Endothelial cell of umbilical vein (primary cell): ENCODE data around the gene ITGB1. TPM values are rescaled to one million over a fixed set of nuclear protein-coding genes. Genes with fewer than 3 reads are reported as not detected.
A peak's percentile ranks its signal among the peaks of the same experiment; 100 is the strongest.

Experiments used
- BruUV-seq: library from RNA; stranded (reverse); fragments of 400-500 nt; replicated peaks from 2 replicates; lab custom pipeline; 2021; lab: Mats Ljungman, UMichigan
- CTCF ChIA-PET: fragments of 300-600, 350-600 bp; sonication (Branson Sonifier 250); formaldehyde crosslinking; loops from one replicate; lab custom pipeline; 2021; ENCODE audit warnings: antibody characterized with exemption, inconsistent platforms; lab: Charles Lee
- POLR2A ChIA-PET: fragments of 300-600, 350-600 bp; sonication (Branson Sonifier 250); formaldehyde crosslinking; loops from one replicate; lab custom pipeline; 2021; ENCODE audit warnings: antibody characterized with exemption, inconsistent platforms; lab: Charles Lee
- DNase-seq: peaks from one replicate; pipeline ENCODE4 v3.0.0-alpha.2; 2011; ENCODE audit warnings: low read depth, low spot score
- FAIRE-seq: peaks from 2 replicates; lab custom pipeline; 2011; peaks lifted over from hg19 to GRCh38; lab: Jason Lieb, UNC
- H2AFZ ChIP-seq: 2 replicates; pipeline ENCODE4 v1.6.0; 2012; ENCODE audit warnings: low read depth, low read length, control low read depth, inconsistent platforms
- H3K27ac ChIP-seq: 2 replicates; pipeline ENCODE4 v1.5.1; 2011; ENCODE audit warnings: low read depth, mild to moderate bottlenecking, control low read depth, low read length, moderate library complexity; ENCODE audit not compliant: insufficient read depth
- H3K27me3 ChIP-seq, 2 experiments: 2 replicates each; pipeline versions ENCODE4 v1.6.0 to v1.6.1; 2011; ENCODE audit warnings: low read length in 2 of 2, mixed read lengths in 1 of 2; ENCODE audit not compliant: control insufficient read depth in 2 of 2, insufficient read depth in 2 of 2
- H3K36me3 ChIP-seq, 2 experiments: 2 replicates in 1 of 2; 3 replicates in 1 of 2; pipeline ENCODE4 v1.5.1; 2011; ENCODE audit warnings: low read length in 2 of 2, mild to moderate bottlenecking in 1 of 2, moderate library complexity in 1 of 2; ENCODE audit not compliant: control insufficient read depth in 2 of 2, insufficient read depth in 2 of 2; ENCODE audit errors: extremely low read depth in 1 of 2
- H3K4me1 ChIP-seq: 3 replicates; pipeline ENCODE4 v1.5.1; 2011; ENCODE audit warnings: mild to moderate bottlenecking, low read length; ENCODE audit not compliant: control insufficient read depth, insufficient read depth; ENCODE audit errors: extremely low read depth
- H3K4me2 ChIP-seq: 2 replicates; pipeline ENCODE4 v1.6.1; 2011; ENCODE audit warnings: low read length, control low read depth, mixed read lengths; ENCODE audit not compliant: insufficient read depth
- H3K4me3 ChIP-seq, 3 experiments: fragments of 200-600 bp in 1 of 3; sonication (generic), shearing (Covaris generic) in 1 of 3; replicated peaks in 1 of 3; 2 replicates each; pipeline ENCODE4 v1.5.1; 2011 to 2016; ENCODE audit warnings: control low read depth in 3 of 3, low read length in 3 of 3, mild to moderate bottlenecking in 2 of 3, inconsistent platforms in 1 of 3, low read depth in 1 of 3, moderate library complexity in 1 of 3; ENCODE audit not compliant: insufficient read depth in 1 of 3
- H3K79me2 ChIP-seq: 2 replicates; pipeline ENCODE4 v1.6.0; 2012; ENCODE audit warnings: low read length, inconsistent platforms; ENCODE audit not compliant: control insufficient read depth, insufficient read depth
- H3K9ac ChIP-seq: replicated peaks from 2 replicates; pipeline ENCODE3; 2011; ENCODE audit warnings: low read length, control low read depth; ENCODE audit not compliant: insufficient read depth; ENCODE audit errors: extremely low read depth
- H3K9me1 ChIP-seq: replicated peaks from 3 replicates; pipeline ENCODE4 v1.6.0; 2011; ENCODE audit warnings: mild to moderate bottlenecking, low read length; ENCODE audit not compliant: control insufficient read depth, insufficient read depth; ENCODE audit errors: extremely low read depth
- H3K9me3 ChIP-seq: replicated peaks from 2 replicates; pipeline ENCODE4 v1.5.1; 2012; ENCODE audit warnings: low read length, inconsistent platforms; ENCODE audit not compliant: control insufficient read depth, insufficient read depth
- H4K20me1 ChIP-seq: replicated peaks from 2 replicates; pipeline ENCODE3; 2011; ENCODE audit warnings: mild to moderate bottlenecking, low read length; ENCODE audit not compliant: control insufficient read depth, insufficient read depth; ENCODE audit errors: extremely low read depth
- CTCF ChIP-seq, 2 donors: IDR thresholded peaks; 1 replicate in 1 of 2; 2 replicates in 1 of 2; pipeline ENCODE4 v1.5.1; 2011; ENCODE audit warnings: low read length in 2 of 2, mild to moderate bottlenecking in 2 of 2, moderate library complexity in 2 of 2, control low read depth in 1 of 2, inconsistent platforms in 1 of 2, low read depth in 1 of 2; ENCODE audit not compliant: insufficient read depth in 1 of 2; ENCODE audit errors: extremely low read depth in 1 of 2
- EZH2 ChIP-seq: IDR thresholded peaks from 2 replicates; pipeline ENCODE4 v1.6.1; 2012; ENCODE audit warnings: borderline replicate concordance, low read depth, mild to moderate bottlenecking, moderate library complexity, low read length, inconsistent platforms; ENCODE audit not compliant: severe bottlenecking
- FOS ChIP-seq: IDR thresholded peaks from 2 replicates; pipeline ENCODE4 v1.6.1; 2011; ENCODE audit warnings: mild to moderate bottlenecking, low read length, moderate library complexity, borderline replicate concordance; ENCODE audit not compliant: insufficient read depth
- GATA2 ChIP-seq: IDR thresholded peaks from 2 replicates; pipeline ENCODE4 v1.7.0; 2011; ENCODE audit warnings: low read depth, mild to moderate bottlenecking, moderate library complexity, mixed read lengths, low read length; ENCODE audit not compliant: insufficient read length, insufficient read depth
- JUN ChIP-seq: IDR thresholded peaks from 2 replicates; pipeline ENCODE4 v1.6.1; 2011; ENCODE audit warnings: borderline replicate concordance, low read depth; ENCODE audit not compliant: insufficient read length, insufficient read depth
- MAX ChIP-seq: IDR thresholded peaks from 2 replicates; pipeline ENCODE4 v1.6.1; 2011; ENCODE audit not compliant: insufficient read depth, insufficient read length
- MYC ChIP-seq: IDR thresholded peaks from one replicate; pipeline ENCODE4 v1.6.1; 2011; ENCODE audit warnings: mild to moderate bottlenecking, low read depth, low read length
- POLR2A ChIP-seq: IDR thresholded peaks from 2 replicates; pipeline ENCODE4 v1.6.1; 2012; ENCODE audit warnings: low read depth, mild to moderate bottlenecking, control low read depth, low read length
- POLR2AphosphoS5 ChIP-seq: IDR thresholded peaks from 2 replicates; pipeline ENCODE4 v1.6.1; 2012; ENCODE audit warnings: low read depth, mild to moderate bottlenecking, control low read depth, low read length, moderate library complexity; ENCODE audit not compliant: insufficient read depth
- dilution Hi-C: fragments of 300-500 bp; cut with MboI; formaldehyde crosslinking; loops from one replicate; pipeline ENCODE4 v1.15.0; 2019; ENCODE audit warnings: low sequenced_read_pairs; ENCODE audit not compliant: extremely low pct_ligation_motif_present
- intact Hi-C: fragments of 100-400 bp; cut with micrococcal nuclease; formaldehyde crosslinking; loops from one replicate; pipeline ENCODE4 v1.10.0; 2022
- polyA plus RNA-seq, 4 experiments: library from polyadenylated mRNA; depleted of rRNA in 3 of 4; stranded (reverse) in 3 of 4; unstranded in 1 of 4; fragments of >200 nt; gene quantifications; 2 replicates each; pipeline versions ENCODE4 v1.2.1 to v1.2.3, GENCODE V29; 2011 to 2012; ENCODE audit warnings: missing spikeins in 1 of 4
- total RNA-seq: library from RNA; stranded (reverse); gene quantifications from 2 replicates; pipeline ENCODE4 v1.2.3, GENCODE V29; 2021

The ITGB1 gene
- total and polyA plus RNA-seq, 2 donors (not counting 3 experiments of a cell fraction or from before 2014, with no cell fraction given): 424 to 1,147 TPM

GRCh38 chr10:32982911-32983909 is 25.2 kb upstream of the ITGB1 start:
- Histone ChIP-seq H3K9me1 (no peaks in the 10 kb centered on the region), H3K4me2 (peak overlapping the region; percentile 19), H3K27me3 (no peaks in the 10 kb centered on the region), H3K27ac (peak overlapping the region; percentile 90), H3K4me3 (no peak overlapping the region), H3K36me3 (no peaks in the 10 kb centered on the region), H3K9ac (peak overlapping the region; percentile 82), H4K20me1 (no peaks in the 10 kb centered on the region), H3K9me3 (no peaks in the 10 kb centered on the region), H2AFZ (no peak overlapping the region), H3K4me1 (peaks cover 67% of the 10 kb centered on the region), H3K79me2 (no peaks in the 10 kb centered on the region)
- intact Hi-C loops: loop anchor here (5.0 kb wide), 1 partner anchor 269 kb away; no protein-coding TSS in a partner anchor
- FAIRE-seq (peak; percentile 87), DNase-seq (peak; percentile 86)
- POLR2A ChIA-PET: interaction anchor here (0.8 to 3.5 kb wide), 3 partner anchors 21 to 29 kb away, joined by 3 to 21 read pairs (median 6); no protein-coding TSS in a partner anchor
- TF ChIP-seq MYC: no peak
- peak; percentile 51 for TF ChIP-seq JUN
- peak; percentile 90 for TF ChIP-seq FOS
- no peak for TF ChIP-seq POLR2A
- TF ChIP-seq EZH2: no peak
- TF ChIP-seq CTCF (IDR thresholded peaks at IDR 0.05; ENCODE audit: extremely low read depth in 1 of 2, insufficient read depth in 1 of 2, low read depth in 1 of 2, low read length in 2 of 2): no peak
- peak; percentile 62 for TF ChIP-seq GATA2
- TF ChIP-seq MAX: no peak
- no peak for TF ChIP-seq POLR2AphosphoS5
- CTCF ChIA-PET: interaction anchor here (0.7 to 4.4 kb wide), 10 partner anchors 9 to 29 kb away, joined by 3 to 31 read pairs (median 4); no protein-coding TSS in a partner anchor
- BruUV-seq: no TSS peak
- dilution Hi-C loops: no loop called here
